GM23338 (cell line): ENCODE measurements around the gene SLC39A13.

Experiments used
- CTCF ChIP-seq, 2 experiments: fragments of 200-600 bp in 1 of 2; sonication (generic) in 1 of 2; conservative IDR thresholded peaks; 2 replicates each; pipeline versions ENCODE4 v1.5.1 to v1.6.1; 2016 to 2017; ENCODE audit warnings: antibody characterized with exemption in 2 of 2, low read depth in 2 of 2, mild to moderate bottlenecking in 2 of 2, moderate library complexity in 1 of 2
- POLR2AphosphoS5 ChIP-seq: IDR thresholded peaks from 2 replicates; pipeline ENCODE4 v1.6.1; 2016; ENCODE audit warnings: antibody characterized with exemption, low read depth
- ZNF331 ChIP-seq: fragments of 250-450 bp; sonication (Bioruptor Pico); IDR thresholded peaks from 2 replicates; pipeline ENCODE4 v1.5.0; 2020; ENCODE audit warnings: low read depth, mild to moderate bottlenecking, moderate library complexity

- TF ChIP-seq ZNF331 (no peak), CTCF (conservative IDR thresholded peaks at IDR 0.05; ENCODE audit: low read depth in 2 of 2) (no peak), POLR2AphosphoS5 (no peak)
Measured at GRCh38 chr11:47440054-47440476, 31.7 kb downstream of the SLC39A13 start.
